NCI-H460 (cell line): ENCODE results near the gene ZBTB16. TPM values are rescaled to one million over a fixed set of nuclear protein-coding genes. Genes with fewer than 3 reads are reported as not detected.

ENCODE experiments used
- DNase-seq: peaks from one replicate; pipeline ENCODE4 v3.0.0-alpha.2; 2016; ENCODE audit warnings: low read depth; ENCODE audit errors: extremely low read depth
- total RNA-seq: library from RNA; depleted of rRNA; stranded (reverse); fragments of >200 nt; shearing (Covaris generic); gene quantifications from 2 replicates; pipeline ENCODE4 v1.2.3, GENCODE V29; 2014; rRNA removed

Gene ZBTB16
- total RNA-seq, 1 experiment from 2014 or later, result not detected

DNA sequence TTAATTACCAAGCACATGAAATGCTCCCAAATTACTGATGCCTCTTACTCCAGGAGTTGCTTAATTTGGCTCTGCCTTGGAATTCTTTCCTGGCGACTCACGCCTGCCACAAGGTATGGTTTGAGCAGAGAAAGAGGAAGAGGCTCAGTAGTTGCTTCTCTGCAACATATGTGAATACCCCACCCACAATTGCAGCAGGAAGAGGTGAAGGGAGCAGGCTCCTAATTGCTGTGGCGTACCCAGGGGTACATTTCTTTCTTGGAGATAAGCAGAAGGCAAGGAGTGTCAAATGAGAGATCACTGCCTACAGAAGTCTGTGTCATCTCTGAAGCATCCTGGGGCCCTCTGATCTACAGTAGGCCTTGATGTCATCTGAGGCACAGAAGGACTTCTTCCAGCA is 226.1 kb downstream of the ZBTB16 start:
- DNase-seq, result no peak

DNA sequence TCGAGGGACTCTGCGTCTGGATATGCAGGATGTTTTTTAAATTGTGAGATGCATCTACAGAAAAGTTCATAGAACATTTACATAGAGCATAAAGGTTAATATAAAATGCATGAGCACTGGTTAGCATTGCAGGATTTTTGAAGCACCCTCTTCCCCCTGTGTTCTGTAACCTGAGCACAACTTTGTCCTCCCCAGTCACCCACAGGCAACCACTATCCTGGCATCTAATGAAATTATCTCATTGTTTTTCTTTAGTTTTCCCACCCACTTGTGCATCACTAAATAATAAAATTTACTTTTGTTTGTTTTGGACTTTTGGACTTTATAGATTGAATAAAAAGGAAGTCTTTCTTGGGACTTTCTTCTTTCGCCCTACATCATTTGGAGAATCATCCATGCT is 226.7 kb downstream of the ZBTB16 start:
- no peak for DNase-seq

DNA sequence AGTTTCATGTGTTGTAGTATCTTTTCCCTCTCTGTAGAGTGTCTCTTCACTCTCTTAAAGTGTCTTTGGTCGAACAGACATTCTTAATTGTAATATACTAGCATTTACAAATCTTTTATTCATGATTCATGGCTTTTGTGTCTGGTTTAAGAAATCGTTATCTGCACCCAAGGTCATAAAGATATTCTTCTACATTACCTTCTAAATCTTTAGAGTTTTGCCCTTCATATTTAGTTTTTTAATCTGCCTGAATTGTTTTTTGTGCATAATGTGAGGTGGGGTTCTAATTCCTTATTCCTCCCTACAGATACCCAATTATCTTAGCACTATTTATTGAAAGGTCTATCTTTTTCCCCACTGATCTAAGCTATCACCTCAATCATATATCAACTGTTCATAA is 227.6 kb downstream of the ZBTB16 start:
- no peak for DNase-seq

DNA sequence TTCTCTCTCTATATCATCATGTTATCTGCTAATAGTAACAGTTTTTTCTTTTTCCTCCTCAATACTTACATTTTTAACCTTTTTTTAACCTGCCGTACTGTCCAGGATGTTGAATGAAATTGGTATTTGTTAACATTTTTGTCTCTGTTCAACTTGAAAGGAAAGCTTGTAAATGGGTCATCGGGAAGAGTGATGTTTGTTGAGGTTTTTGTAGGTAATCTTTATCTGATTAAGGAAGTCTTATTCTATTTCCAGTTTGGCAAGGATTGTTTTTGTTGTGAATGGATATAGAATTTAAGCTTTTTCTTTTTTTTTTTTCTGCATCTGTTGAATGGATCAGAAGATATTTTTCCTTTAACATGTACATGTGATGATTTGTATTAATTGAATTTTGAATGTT is 228.6 kb downstream of the ZBTB16 start:
- DNase-seq, result no peak

DNA sequence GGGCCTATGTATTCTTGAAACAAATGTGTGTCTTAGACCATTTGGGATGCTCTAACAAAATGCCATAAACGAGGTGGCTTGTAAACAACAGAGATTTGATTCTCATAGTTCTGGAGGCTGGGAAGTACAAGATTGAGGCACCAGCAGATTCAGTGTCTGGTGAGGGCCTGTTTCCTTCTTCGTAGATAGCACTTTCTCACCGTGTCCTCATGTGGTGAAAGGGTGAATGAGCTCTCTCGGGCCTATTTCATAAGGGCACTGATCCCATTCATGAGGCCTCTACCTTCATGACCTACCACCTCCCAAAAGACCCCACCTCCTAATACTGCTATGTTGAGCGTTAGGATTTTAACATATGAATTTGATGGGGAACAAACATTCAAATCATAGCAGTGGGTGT is 230.3 kb downstream of the ZBTB16 start:
- no peak for DNase-seq

DNA sequence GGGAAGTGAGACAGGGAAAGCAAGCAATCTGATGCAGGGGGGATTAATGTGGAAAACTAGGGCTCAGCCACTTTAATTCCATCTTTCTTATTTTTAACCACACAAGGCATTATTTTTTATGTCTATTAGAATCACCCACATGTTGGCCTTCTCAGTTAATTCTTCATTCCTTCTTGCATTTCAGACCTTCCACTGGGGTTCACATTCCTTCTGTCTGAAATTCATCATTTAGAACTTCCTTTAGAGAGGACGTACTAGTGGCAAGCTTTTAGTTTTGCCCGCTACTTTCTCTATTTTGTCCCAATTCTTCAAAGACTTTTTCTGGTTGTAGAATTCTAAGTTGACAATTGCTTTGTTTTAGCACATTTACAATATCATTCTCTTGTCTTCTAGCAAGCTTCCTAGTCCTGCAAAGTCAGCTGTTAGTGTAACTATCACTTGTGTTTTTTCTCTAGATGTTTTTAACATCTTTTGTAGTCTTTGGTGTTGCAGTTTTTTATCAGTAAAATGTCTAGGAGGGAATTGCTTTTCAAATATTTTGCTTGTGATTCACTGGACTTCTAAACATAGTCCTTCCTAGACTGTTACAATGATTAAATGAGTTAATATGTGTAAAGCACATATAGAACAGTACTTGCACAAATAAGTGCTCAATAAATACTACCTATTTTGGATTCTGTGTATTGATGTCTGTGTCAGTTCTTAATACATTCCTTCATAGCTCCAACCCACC is 231.2 kb downstream of the ZBTB16 start:
- DNase-seq, result no peak

DNA sequence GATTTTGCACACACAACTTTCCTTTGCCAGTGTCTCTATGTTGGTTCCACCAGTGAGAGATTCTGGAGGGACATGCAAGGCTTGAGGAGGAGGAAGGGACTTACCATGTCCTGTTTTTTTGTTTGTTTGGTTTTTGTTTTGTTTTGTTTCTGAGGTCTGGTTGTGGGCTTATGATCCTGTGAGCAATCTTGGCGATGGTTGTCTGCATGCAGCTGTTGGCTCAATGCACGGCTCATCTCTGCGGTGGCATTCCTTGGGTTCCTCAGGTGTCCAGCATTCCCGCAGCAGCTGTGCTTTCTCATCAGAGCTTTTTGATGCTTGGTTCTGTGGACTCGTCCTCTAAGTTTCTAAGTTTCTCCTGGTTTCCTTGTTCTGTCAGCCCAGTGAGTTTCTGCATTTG is 231.9 kb downstream of the ZBTB16 start:
- no peak for DNase-seq

DNA sequence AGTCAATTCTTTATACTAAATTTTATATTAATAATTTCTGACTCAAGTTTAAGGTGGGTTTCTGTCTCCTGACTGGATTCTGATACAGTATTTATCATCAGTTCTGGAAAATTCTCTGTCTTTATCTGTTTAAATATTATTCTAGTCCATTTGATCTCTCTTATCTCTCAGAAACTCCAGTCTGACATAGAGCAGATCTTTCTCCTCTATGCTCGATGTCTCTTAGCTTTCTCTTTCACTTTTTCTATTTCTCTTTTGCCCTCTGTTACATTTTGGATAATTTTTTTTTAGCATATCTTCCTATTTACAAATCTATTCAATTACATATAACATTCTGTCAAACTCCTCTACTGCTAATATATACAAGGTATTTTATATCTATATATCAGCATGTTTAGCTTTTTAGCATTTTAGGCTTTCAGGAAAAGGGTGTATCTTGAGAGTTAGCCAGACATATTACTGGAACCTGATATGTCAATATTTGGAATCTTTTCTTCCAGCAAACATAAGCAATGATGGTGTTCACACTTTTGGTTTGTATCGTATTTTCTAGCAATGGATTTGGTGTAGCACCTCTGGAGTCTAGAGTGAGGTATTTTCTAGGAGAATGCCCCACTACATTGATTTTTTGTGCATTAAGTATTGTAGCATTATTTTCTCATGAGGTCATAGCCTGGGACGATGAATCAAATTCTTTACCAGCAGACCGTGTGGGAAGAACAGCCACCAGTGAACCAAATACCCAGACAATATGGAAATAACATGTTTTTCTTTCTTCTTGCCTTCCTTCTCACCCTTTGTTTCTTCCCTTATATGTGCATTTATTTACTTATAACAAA is 232.6 kb downstream of the ZBTB16 start:
- DNase-seq, result no peak

DNA sequence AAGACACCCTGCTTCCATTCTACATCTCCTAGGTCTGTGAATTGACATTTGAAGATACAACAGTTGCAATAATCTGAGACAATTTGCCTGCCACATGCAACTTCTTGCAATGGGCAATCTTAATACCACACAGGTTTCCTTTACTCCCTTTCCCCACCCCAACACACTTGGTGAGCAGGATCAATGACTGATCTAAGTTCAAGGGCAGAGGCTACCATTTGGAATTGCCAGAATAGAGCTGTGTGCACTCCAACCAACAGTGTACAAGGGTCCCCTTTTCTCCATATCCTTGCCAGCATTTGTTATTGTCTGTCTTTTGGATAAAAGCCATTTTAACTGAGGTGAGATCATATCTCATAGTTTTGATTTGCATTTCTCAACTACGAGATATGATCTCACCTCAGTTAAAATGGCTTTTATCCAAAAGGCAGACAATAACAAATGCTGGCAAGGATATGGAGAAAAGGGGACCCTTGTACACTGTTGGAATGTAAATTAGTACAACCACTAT is 233.7 kb downstream of the ZBTB16 start:
- DNase-seq, result no peak

DNA sequence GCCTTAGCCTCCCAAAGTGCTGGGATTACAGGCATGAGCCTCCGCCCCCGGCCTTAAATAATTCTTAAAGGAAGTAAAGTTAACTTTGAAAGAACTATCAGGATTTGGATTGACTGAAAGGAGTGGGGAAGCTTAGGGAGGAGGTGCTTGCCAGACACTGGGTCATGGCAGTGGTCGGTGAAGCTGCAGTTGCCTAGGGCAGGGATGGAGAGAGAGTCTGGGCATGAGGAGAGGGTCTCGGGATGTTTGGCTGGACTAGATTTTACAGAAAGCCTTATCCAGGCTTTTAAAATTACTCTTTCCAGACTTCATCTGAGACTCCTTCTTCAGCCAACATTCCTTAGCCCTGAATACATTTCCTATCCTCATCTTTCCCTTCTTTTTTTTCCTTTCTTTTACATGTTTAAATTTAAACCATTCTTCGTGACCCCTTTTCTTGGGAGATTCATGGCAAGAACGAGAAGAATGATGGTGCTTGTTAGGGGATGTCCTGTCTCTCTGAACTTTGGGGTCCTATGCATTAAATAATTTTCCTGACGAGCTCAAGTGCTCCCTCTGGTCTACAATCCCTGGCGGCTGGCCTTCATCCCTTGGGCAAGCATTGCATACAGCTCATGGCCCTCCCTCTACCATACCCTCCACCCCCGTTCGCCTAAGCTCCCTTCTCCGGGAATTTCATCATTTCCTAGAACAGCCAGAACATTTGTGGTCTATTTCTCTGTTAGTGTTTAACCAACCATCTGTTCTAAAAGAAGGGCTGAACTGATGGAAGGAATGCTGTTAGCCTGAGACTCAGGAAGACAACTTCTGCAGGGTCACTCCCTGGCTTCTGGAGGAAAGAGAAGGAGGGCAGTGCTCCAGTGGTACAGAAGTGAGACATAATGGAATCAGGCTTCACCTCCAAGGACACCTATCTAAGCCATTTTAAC is 236.4 kb downstream of the ZBTB16 start, which contains the start of gene NNMT:
NNMT (plus strand) TSS at position 724 of the 929 bp plus-strand sequence; CDS start at position 882, 158 bp downstream.
- no peak for DNase-seq

DNA sequence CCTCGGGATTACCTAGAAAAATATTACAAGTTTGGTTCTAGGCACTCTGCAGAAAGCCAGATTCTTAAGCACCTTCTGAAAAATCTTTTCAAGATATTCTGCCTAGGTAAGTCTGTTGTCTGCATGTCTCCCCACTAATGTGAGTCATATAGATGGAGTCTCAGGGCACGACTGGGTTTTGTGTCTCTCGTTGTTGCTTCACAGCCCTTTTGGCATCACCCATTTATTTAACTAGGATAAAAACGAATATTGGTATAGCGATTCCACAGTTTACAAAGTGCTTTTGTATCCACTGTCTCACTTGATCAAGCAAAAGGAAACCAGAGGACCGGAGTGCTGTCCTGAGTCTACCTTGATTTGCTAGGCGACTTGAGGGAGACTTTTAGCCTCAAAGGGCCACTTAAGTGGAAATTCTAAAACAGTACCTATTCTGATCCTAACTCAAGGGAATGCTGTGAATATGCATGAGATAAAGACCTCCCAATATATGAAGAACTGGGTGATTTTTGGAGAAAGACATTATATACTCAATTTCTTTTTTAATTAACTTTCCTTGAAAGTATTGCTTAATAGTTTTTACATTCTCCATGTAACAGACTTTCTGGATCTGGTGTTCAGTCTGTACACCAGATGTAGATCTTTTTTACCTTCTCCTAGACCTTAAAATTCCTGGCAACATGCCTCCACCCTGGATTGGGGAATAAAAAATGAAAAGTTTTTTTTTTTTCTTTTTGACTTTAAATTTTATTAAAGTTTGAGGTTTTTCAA is 237.3 kb downstream of the ZBTB16 start:
- DNase-seq, result no peak

DNA sequence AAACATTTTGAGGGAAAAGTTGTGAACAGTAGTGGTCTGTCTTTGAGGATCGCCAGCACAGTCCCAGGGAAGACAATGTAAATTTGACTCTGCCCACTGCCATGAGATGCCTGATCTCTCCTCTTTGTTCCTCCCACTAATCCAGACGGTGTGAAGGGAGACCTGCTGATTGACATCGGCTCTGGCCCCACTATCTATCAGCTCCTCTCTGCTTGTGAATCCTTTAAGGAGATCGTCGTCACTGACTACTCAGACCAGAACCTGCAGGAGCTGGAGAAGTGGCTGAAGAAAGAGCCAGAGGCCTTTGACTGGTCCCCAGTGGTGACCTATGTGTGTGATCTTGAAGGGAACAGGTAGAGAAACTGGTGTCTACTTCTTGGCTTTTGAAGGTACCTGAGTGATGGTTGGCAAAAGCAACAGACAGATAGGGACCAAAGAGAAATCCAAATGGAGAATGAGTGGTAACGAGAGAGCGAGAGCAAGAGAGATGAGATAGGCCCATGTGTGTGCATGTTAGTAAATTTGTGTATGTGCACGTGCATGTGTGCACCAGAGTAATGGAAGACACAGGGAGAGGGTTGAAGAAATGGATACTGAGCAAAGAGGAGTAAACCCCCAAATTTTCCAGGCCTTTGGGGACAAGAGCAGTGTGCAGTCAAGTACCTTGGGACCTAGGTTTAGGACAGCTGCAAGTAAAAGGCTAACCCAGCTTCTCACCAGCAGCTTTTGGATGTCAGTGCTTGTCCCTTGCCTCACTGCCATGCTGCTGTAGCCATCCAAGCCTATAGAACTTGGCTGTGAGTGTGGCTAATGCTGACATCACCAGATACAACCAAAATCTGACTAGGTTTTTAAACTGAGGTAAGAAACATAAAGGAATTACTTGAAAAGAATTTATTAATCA is 238.5 kb downstream of the ZBTB16 start:
- DNase-seq, result no peak

DNA sequence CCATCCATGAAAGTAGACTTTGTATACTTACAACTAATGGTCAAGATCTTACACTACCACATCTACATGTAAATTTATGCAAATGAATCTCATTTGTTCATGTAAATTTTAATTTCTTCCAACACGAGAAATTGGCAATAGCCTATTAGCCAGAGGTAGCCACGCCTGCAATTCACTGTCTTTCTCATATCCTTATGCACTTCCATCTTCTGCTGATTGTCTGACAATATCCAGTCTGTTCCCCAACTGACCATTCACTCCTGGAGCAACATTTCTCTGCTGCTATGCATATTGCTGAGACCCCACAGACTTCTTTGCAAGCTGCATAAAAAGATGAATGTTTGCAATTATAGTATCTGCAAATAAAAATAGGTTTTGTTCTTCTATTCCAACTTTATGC is 239.2 kb downstream of the ZBTB16 start:
- no peak for DNase-seq

Other genes with a start within 250 kb of the ZBTB16 start
- 30.7 and 33.4 TPM in 2 replicates for gene USP28, start 184.1 kb upstream of the ZBTB16 start, total RNA-seq
- gene HTR3B, start 154.9 kb upstream of the ZBTB16 start, total RNA-seq, result not detected in 2 replicates
- not detected in 2 replicates for gene HTR3A, start 84.6 kb upstream of the ZBTB16 start, total RNA-seq
- 3.2 and 3.6 TPM in 2 replicates for gene NNMT, start 236.7 kb downstream of the ZBTB16 start, total RNA-seq